ENCODE measurements around the gene USP38. TPM values are rescaled to one million over a fixed set of nuclear protein-coding genes. Genes with fewer than 3 reads are reported as not detected.

Gene USP38
- total RNA-seq, 1 experiment from 2014 or later = 18.6 TPM

DNA sequence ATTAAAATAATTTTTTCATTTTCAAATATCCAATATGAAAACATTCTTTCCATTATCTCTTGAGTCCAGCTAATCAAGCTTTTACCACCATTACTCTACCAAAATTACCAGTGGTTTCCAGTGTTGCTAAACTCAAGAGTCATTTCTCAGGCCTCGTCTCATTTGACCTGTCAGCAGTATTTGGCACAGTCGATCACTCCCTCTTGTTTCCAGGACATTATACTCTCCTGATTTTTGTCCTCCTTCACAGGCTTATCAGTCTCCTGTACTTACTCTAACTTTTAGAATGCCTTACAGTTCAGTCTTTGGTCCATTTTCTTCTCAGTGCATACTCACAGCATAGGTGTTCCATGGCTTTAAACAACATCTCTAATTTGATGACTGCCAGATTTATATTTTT is 11.6 kb downstream of the USP38 start:
- Histone ChIP-seq H3K4me2 (ENCODE audit: low read length) (no peak overlapping the region), H4K20me1 (ENCODE audit: insufficient read depth) (no peaks in the 10 kb centered on the region), H3K27me3 (ENCODE audit: insufficient read depth, low read length) (no peaks in the 10 kb centered on the region), H3K4me3 (replicated peaks in 1 of 2; ENCODE audit: low read depth in 1 of 2, low read length in 2 of 2) (no peak overlapping the region), H3K27ac (ENCODE audit: low read depth, low read length) (no peak overlapping the region), H3K9me2 (ENCODE audit: insufficient read depth) (no peaks in the 10 kb centered on the region), H3K9me3 (ENCODE audit: control insufficient read depth in 1 of 2, insufficient read depth in 1 of 2, low read depth in 1 of 2, low read length in 2 of 2) (no peaks in the 10 kb centered on the region), H3K79me2 (ENCODE audit: insufficient read depth, low read length) (peaks cover 49% of the 10 kb centered on the region), H3K9ac (ENCODE audit: low read length) (no peak overlapping the region), H3K4me1 (ENCODE audit: control insufficient read depth in 1 of 2, insufficient read depth in 2 of 2, low read length in 2 of 2) (no peaks in the 10 kb centered on the region), H3K36me3 (ENCODE audit: control insufficient read depth in 1 of 2, insufficient read depth in 2 of 2, low read length in 2 of 2) (peaks cover 39 to 50% of the 10 kb centered on the region in 2 experiments; a peak in 3 of 4 replicates), H2AFZ (ENCODE audit: low read depth, low read length, poor library complexity, severe bottlenecking) (no peak overlapping the region)
- CTCF ChIA-PET = no interaction called here
- POLR2A ChIA-PET = no interaction called here
- RAD21 ChIA-PET (ENCODE audit: low non-redundant PET in 1 of 2, low total read pairs in 2 of 2, uncharacterized antibody in 2 of 2, unreplicated experiment in 2 of 2) = no interaction called here
- TF ChIP-seq, protein P1, sequence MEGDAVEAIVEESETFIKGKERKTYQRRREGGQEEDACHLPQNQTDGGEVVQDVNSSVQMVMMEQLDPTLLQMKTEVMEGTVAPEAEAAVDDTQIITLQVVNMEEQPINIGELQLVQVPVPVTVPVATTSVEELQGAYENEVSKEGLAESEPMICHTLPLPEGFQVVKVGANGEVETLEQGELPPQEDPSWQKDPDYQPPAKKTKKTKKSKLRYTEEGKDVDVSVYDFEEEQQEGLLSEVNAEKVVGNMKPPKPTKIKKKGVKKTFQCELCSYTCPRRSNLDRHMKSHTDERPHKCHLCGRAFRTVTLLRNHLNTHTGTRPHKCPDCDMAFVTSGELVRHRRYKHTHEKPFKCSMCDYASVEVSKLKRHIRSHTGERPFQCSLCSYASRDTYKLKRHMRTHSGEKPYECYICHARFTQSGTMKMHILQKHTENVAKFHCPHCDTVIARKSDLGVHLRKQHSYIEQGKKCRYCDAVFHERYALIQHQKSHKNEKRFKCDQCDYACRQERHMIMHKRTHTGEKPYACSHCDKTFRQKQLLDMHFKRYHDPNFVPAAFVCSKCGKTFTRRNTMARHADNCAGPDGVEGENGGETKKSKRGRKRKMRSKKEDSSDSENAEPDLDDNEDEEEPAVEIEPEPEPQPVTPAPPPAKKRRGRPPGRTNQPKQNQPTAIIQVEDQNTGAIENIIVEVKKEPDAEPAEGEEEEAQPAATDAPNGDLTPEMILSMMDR (IDR thresholded peaks at IDR 0.05 in 2 of 3, conservative IDR thresholded peaks at IDR 0.05 in 1 of 3; ENCODE audit: borderline replicate concordance in 1 of 3, insufficient read depth in 1 of 3, low read depth in 2 of 3, low read length in 2 of 3) = no peak
- TF ChIP-seq SRF (IDR thresholded peaks at IDR 0.05; ENCODE audit: low read depth) = no peak
- TF ChIP-seq JUND (IDR thresholded peaks at IDR 0.05) = no peak
- no peak for TF ChIP-seq ATF3 (IDR thresholded peaks at IDR 0.05)
- no peak for TF ChIP-seq REST (IDR thresholded peaks at IDR 0.05; ENCODE audit: low read depth)
- no peak for TF ChIP-seq EZH2phosphoT487 (IDR thresholded peaks at IDR 0.05; ENCODE audit: borderline replicate concordance)
- no peak for TF ChIP-seq POLR2AphosphoS5 (IDR thresholded peaks at IDR 0.05; ENCODE audit: low read depth, low read length)
- TF ChIP-seq ZFX (IDR thresholded peaks at IDR 0.05) = no peak
- no peak for TF ChIP-seq SP1 (IDR thresholded peaks at IDR 0.05; ENCODE audit: low read depth)
- no peak for TF ChIP-seq POLR2A (IDR thresholded peaks at IDR 0.05; ENCODE audit: borderline replicate concordance, extremely low read depth, insufficient read depth, insufficient read length)
- TF ChIP-seq, protein P2, sequence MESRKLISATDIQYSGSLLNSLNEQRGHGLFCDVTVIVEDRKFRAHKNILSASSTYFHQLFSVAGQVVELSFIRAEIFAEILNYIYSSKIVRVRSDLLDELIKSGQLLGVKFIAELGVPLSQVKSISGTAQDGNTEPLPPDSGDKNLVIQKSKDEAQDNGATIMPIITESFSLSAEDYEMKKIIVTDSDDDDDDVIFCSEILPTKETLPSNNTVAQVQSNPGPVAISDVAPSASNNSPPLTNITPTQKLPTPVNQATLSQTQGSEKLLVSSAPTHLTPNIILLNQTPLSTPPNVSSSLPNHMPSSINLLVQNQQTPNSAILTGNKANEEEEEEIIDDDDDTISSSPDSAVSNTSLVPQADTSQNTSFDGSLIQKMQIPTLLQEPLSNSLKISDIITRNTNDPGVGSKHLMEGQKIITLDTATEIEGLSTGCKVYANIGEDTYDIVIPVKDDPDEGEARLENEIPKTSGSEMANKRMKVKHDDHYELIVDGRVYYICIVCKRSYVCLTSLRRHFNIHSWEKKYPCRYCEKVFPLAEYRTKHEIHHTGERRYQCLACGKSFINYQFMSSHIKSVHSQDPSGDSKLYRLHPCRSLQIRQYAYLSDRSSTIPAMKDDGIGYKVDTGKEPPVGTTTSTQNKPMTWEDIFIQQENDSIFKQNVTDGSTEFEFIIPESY (IDR thresholded peaks at IDR 0.05; ENCODE audit: extremely low read depth, insufficient replicate concordance, low read length) = no peak
- no peak for TF ChIP-seq EGR1 (IDR thresholded peaks at IDR 0.05; ENCODE audit: low read depth)
- TF ChIP-seq RAD21 (IDR thresholded peaks at IDR 0.05; ENCODE audit: low read depth) = no peak
- no peak for TF ChIP-seq YY1 (IDR thresholded peaks at IDR 0.05; ENCODE audit: extremely low read depth, insufficient replicate concordance, low read depth, low read length)
- TF ChIP-seq FOSL1 (IDR thresholded peaks at IDR 0.05; ENCODE audit: low read depth) = no peak
- TF ChIP-seq, protein P3, sequence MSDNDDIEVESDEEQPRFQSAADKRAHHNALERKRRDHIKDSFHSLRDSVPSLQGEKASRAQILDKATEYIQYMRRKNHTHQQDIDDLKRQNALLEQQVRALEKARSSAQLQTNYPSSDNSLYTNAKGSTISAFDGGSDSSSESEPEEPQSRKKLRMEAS (IDR thresholded peaks at IDR 0.05) = no peak
- no peak for TF ChIP-seq ELF1 (IDR thresholded peaks at IDR 0.05; ENCODE audit: borderline replicate concordance, low read depth)
- ATAC-seq (no peak), DNase-seq (ENCODE audit: low read depth, low spot score) (no peak)
- no TSS peak for BruUV-seq (replicated peaks)
- intact Hi-C loops (cut with micrococcal nuclease) = no loop called here
